ENCODE results near the gene PLEKHG2. TPM values are rescaled to one million over a fixed set of nuclear protein-coding genes. Genes with fewer than 3 reads are reported as not detected.

PLEKHG2 gene
- total and polyA plus RNA-seq, 9 of the 15 experiments (the other 6 are each of a cell fraction or from before 2014, with no cell fraction given): 0.98 to 45.7 (median 9.8) TPM

GRCh38 chr19:39412100-39412866 is at the start of gene PLEKHG2 (continued):
- TF ChIP-seq, protein P1, sequence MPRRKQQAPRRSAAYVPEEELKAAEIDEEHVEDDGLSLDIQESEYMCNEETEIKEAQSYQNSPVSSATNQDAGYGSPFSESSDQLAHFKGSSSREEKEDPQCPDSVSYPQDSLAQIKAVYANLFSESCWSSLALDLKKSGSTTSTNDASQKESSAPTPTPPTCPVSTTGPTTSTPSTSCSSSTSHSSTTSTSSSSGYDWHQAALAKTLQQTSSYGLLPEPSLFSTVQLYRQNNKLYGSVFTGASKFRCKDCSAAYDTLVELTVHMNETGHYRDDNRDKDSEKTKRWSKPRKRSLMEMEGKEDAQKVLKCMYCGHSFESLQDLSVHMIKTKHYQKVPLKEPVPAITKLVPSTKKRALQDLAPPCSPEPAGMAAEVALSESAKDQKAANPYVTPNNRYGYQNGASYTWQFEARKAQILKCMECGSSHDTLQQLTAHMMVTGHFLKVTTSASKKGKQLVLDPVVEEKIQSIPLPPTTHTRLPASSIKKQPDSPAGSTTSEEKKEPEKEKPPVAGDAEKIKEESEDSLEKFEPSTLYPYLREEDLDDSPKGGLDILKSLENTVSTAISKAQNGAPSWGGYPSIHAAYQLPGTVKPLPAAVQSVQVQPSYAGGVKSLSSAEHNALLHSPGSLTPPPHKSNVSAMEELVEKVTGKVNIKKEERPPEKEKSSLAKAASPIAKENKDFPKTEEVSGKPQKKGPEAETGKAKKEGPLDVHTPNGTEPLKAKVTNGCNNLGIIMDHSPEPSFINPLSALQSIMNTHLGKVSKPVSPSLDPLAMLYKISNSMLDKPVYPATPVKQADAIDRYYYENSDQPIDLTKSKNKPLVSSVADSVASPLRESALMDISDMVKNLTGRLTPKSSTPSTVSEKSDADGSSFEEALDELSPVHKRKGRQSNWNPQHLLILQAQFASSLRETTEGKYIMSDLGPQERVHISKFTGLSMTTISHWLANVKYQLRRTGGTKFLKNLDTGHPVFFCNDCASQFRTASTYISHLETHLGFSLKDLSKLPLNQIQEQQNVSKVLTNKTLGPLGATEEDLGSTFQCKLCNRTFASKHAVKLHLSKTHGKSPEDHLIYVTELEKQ (CRISPR knock-in tag; IDR thresholded peaks at IDR 0.05): no peak
- 0 out of 2 replicates have a peak, but pooled peaks have one; percentile 49 for TF ChIP-seq CHCHD3 (CRISPR knock-in tag; IDR thresholded peaks at IDR 0.05)
- no peak for TF ChIP-seq SRSF1 (IDR thresholded peaks at IDR 0.05; ENCODE audit: low read depth, low read length)
- peak; percentile 95 for TF ChIP-seq TOE1 (IDR thresholded peaks at IDR 0.05; ENCODE audit: borderline replicate concordance)
- no peak for TF ChIP-seq TOE1 (CRISPR knock-in tag; IDR thresholded peaks at IDR 0.05; ENCODE audit: borderline replicate concordance, low read depth)
- TF ChIP-seq ZNF507 (tag; conservative IDR thresholded peaks at IDR 0.05): no peak
- TF ChIP-seq SREBF1 (IDR thresholded peaks at IDR 0.05; ENCODE audit: borderline replicate concordance, low read depth, low read length): peak; percentile 79
- no peak for TF ChIP-seq TCFL5 (CRISPR knock-in tag; conservative IDR thresholded peaks at IDR 0.05)
- TF ChIP-seq MXD1 (CRISPR knock-in tag; IDR thresholded peaks at IDR 0.05; ENCODE audit: borderline replicate concordance, poor library complexity, severe bottlenecking): no peak
- no peak for TF ChIP-seq TAF15 (IDR thresholded peaks at IDR 0.05; ENCODE audit: low read depth, low read length)
- TF ChIP-seq SIN3B (IDR thresholded peaks at IDR 0.05; ENCODE audit: low read depth): peak; percentile 57; the same call in 1 of the 2 replicates
- TF ChIP-seq ARHGAP35 (IDR thresholded peaks at IDR 0.05; ENCODE audit: partially characterized antibody): no peak
- peak; percentile 60 for TF ChIP-seq NFIC (IDR thresholded peaks at IDR 0.05)
- TF ChIP-seq, protein P2, sequence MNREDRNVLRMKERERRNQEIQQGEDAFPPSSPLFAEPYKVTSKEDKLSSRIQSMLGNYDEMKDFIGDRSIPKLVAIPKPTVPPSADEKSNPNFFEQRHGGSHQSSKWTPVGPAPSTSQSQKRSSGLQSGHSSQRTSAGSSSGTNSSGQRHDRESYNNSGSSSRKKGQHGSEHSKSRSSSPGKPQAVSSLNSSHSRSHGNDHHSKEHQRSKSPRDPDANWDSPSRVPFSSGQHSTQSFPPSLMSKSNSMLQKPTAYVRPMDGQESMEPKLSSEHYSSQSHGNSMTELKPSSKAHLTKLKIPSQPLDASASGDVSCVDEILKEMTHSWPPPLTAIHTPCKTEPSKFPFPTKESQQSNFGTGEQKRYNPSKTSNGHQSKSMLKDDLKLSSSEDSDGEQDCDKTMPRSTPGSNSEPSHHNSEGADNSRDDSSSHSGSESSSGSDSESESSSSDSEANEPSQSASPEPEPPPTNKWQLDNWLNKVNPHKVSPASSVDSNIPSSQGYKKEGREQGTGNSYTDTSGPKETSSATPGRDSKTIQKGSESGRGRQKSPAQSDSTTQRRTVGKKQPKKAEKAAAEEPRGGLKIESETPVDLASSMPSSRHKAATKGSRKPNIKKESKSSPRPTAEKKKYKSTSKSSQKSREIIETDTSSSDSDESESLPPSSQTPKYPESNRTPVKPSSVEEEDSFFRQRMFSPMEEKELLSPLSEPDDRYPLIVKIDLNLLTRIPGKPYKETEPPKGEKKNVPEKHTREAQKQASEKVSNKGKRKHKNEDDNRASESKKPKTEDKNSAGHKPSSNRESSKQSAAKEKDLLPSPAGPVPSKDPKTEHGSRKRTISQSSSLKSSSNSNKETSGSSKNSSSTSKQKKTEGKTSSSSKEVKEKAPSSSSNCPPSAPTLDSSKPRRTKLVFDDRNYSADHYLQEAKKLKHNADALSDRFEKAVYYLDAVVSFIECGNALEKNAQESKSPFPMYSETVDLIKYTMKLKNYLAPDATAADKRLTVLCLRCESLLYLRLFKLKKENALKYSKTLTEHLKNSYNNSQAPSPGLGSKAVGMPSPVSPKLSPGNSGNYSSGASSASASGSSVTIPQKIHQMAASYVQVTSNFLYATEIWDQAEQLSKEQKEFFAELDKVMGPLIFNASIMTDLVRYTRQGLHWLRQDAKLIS (CRISPR knock-in tag; IDR thresholded peaks at IDR 0.05): peak; percentile 81; the same call in 1 of the 2 replicates
- peak; percentile 72; the same call in 1 of the 2 replicates for TF ChIP-seq TGIF2 (CRISPR knock-in tag; IDR thresholded peaks at IDR 0.05)
- no peak for TF ChIP-seq ZNF586 (CRISPR knock-in tag; conservative IDR thresholded peaks at IDR 0.05)
- TF ChIP-seq CTCFL (IDR thresholded peaks at IDR 0.05; ENCODE audit: borderline replicate concordance, insufficient read depth, low read depth, low read length, poor library complexity, severe bottlenecking): peak; percentile 93
